HCT116 (cell line): Measurements from ENCODE around the gene BMP5. TPM values are rescaled to one million over a fixed set of nuclear protein-coding genes. Genes with fewer than 3 reads are reported as not detected.

ENCODE experiments used
- ATAC-seq: fragments of 200-7000 bp; cut with Tn5 transposase; 2 replicates; pipeline ENCODE4 v1.9.1; 2020; ENCODE audit warnings: mild to moderate bottlenecking, moderate library complexity
- BruUV-seq: library from RNA; stranded (reverse); fragments of 400-500 nt; replicated peaks from 2 replicates; lab custom pipeline; 2021; lab: Mats Ljungman, UMichigan
- CTCF ChIA-PET: fragments of 300-600 bp; sonication (Branson Sonifier 250); formaldehyde crosslinking; loops from one replicate; lab custom pipeline; 2021; ENCODE audit warnings: antibody characterized with exemption; lab: Charles Lee
- POLR2A ChIA-PET: fragments of 300-600, 350-600 bp; sonication (Branson Sonifier 250); formaldehyde crosslinking; loops from one replicate; lab custom pipeline; 2021; ENCODE audit warnings: antibody characterized with exemption; lab: Charles Lee
- RAD21 ChIA-PET, 2 experiments: fragments of 300-600 bp; sonication (Branson Sonifier 250); formaldehyde crosslinking; loops; one replicate each; lab custom pipeline; 2023; ENCODE audit warnings: low total read pairs in 2 of 2; ENCODE audit not compliant: uncharacterized antibody in 2 of 2, unreplicated experiment in 2 of 2, low non-redundant PET in 1 of 2; lab: Charles Lee
- DNase-seq: peaks from one replicate; pipeline ENCODE4 v3.0.0-alpha.2; 2010; ENCODE audit warnings: low read depth, low spot score
- H2AFZ ChIP-seq: fragments of 200-600 bp; shearing (Covaris generic), sonication (generic); 2 replicates; pipeline ENCODE4 v1.6.1; 2017; ENCODE audit warnings: low read depth, mixed run types, mixed read lengths, antibody characterized with exemption, low read length; ENCODE audit not compliant: poor library complexity, severe bottlenecking
- H3K27ac ChIP-seq: 2 replicates; pipeline ENCODE4 v1.5.1; 2012; ENCODE audit warnings: low read depth, low read length
- H3K27me3 ChIP-seq: fragments of 200-600 bp; sonication (generic); 2 replicates; pipeline ENCODE4 v1.6.1; 2016; ENCODE audit warnings: mixed run types, low read length, mixed read lengths; ENCODE audit not compliant: insufficient read depth
- H3K36me3 ChIP-seq, 2 experiments: fragments of 200-500 bp in 1 of 2; fragments of 200-600 bp in 1 of 2; sonication (Bioruptor generic) in 1 of 2; sonication (generic) in 1 of 2; 2 replicates each; pipeline versions ENCODE4 v1.5.1 to v1.6.1; 2014 to 2016; ENCODE audit warnings: low read length in 2 of 2, inconsistent platforms in 1 of 2, mixed read lengths in 1 of 2, mixed run types in 1 of 2; ENCODE audit not compliant: insufficient read depth in 2 of 2, control insufficient read depth in 1 of 2
- H3K4me1 ChIP-seq, 2 experiments: fragments of 200-600 bp in 1 of 2; sonication (generic) in 1 of 2; 2 replicates each; pipeline versions ENCODE4 v1.5.1 to v1.6.1; 2012 to 2017; ENCODE audit warnings: low read length in 2 of 2, inconsistent platforms in 1 of 2, mild to moderate bottlenecking in 1 of 2, mixed read lengths in 1 of 2, mixed run types in 1 of 2, moderate library complexity in 1 of 2; ENCODE audit not compliant: insufficient read depth in 2 of 2, control insufficient read depth in 1 of 2
- H3K4me2 ChIP-seq: fragments of 200-600 bp; sonication (generic); 2 replicates; pipeline ENCODE4 v1.6.1; 2017; ENCODE audit warnings: mixed run types, low read length, mixed read lengths
- H3K4me3 ChIP-seq, 2 experiments: fragments of 200-600 bp in 1 of 2; sonication (generic) in 1 of 2; replicated peaks in 1 of 2; 2 replicates each; pipeline ENCODE4 v1.5.1; 2011 to 2016; ENCODE audit warnings: low read length in 2 of 2, control low read depth in 1 of 2, low read depth in 1 of 2, mild to moderate bottlenecking in 1 of 2, mixed read lengths in 1 of 2, mixed run types in 1 of 2
- H3K79me2 ChIP-seq: fragments of 200-600 bp; sonication (generic); 2 replicates; pipeline ENCODE4 v1.6.1; 2017; ENCODE audit warnings: mild to moderate bottlenecking, mixed run types, low read length, moderate library complexity, mixed read lengths; ENCODE audit not compliant: insufficient read depth
- H3K9ac ChIP-seq: fragments of 200-600 bp; sonication (generic); 2 replicates; pipeline ENCODE4 v1.6.1; 2016; ENCODE audit warnings: low read length, mixed read lengths
- H3K9me2 ChIP-seq: fragments of 200-600 bp; sonication (generic), shearing (Covaris generic); 2 replicates; pipeline ENCODE4 v1.6.1; 2017; ENCODE audit warnings: mixed run types, mild to moderate bottlenecking, moderate library complexity; ENCODE audit not compliant: insufficient read depth
- H3K9me3 ChIP-seq, 2 experiments: fragments of 200-500 bp in 1 of 2; fragments of 200-600 bp in 1 of 2; sonication (Bioruptor generic) in 1 of 2; sonication (generic) in 1 of 2; 2 replicates each; pipeline ENCODE4 v1.6.1; 2014 to 2017; ENCODE audit warnings: low read length in 2 of 2, mixed read lengths in 2 of 2, inconsistent platforms in 1 of 2, low read depth in 1 of 2, mild to moderate bottlenecking in 1 of 2, mixed run types in 1 of 2, moderate library complexity in 1 of 2; ENCODE audit not compliant: control insufficient read depth in 1 of 2, insufficient read depth in 1 of 2
- H4K20me1 ChIP-seq: fragments of 200-600 bp; sonication (generic), shearing (Covaris generic); 2 replicates; pipeline ENCODE4 v1.6.1; 2017; ENCODE audit warnings: mixed run types, mild to moderate bottlenecking, moderate library complexity; ENCODE audit not compliant: insufficient read depth
- EZH2phosphoT487 ChIP-seq: fragments of 200-600 bp; IDR thresholded peaks from 2 replicates; pipeline ENCODE4 v1.6.1; 2018; ENCODE audit warnings: antibody characterized with exemption, borderline replicate concordance
- RAD21 ChIP-seq: IDR thresholded peaks from 2 replicates; pipeline ENCODE4 v1.6.1; 2012; ENCODE audit warnings: low read depth, mild to moderate bottlenecking
- SIN3A ChIP-seq: IDR thresholded peaks from 2 replicates; pipeline ENCODE4 v1.6.1; 2012; ENCODE audit warnings: low read depth
- SP1 ChIP-seq: IDR thresholded peaks from 2 replicates; pipeline ENCODE4 v1.6.1; 2012; ENCODE audit warnings: low read depth
- SRF ChIP-seq: IDR thresholded peaks from 2 replicates; pipeline ENCODE4 v1.6.1; 2012; ENCODE audit warnings: low read depth
- intact Hi-C: fragments of 100-400 bp; cut with micrococcal nuclease; formaldehyde crosslinking; loops from 2 replicates; pipeline ENCODE4 v1.10.0; 2022
- total RNA-seq: library from RNA; stranded (reverse); gene quantifications from one replicate; pipeline ENCODE4 v1.2.1, GENCODE V29; 2021; ENCODE audit not compliant: unreplicated experiment
- TF ChIP-seq, protein P1 (sequence below): IDR thresholded peaks from 2 replicates; pipeline ENCODE4 v1.6.1; 2012
- TF ChIP-seq, protein P2 (sequence below): IDR thresholded peaks from 2 replicates; pipeline ENCODE4 v1.6.1; 2012

BMP5 gene
- total RNA-seq, 1 experiment from 2014 or later = not detected

DNA sequence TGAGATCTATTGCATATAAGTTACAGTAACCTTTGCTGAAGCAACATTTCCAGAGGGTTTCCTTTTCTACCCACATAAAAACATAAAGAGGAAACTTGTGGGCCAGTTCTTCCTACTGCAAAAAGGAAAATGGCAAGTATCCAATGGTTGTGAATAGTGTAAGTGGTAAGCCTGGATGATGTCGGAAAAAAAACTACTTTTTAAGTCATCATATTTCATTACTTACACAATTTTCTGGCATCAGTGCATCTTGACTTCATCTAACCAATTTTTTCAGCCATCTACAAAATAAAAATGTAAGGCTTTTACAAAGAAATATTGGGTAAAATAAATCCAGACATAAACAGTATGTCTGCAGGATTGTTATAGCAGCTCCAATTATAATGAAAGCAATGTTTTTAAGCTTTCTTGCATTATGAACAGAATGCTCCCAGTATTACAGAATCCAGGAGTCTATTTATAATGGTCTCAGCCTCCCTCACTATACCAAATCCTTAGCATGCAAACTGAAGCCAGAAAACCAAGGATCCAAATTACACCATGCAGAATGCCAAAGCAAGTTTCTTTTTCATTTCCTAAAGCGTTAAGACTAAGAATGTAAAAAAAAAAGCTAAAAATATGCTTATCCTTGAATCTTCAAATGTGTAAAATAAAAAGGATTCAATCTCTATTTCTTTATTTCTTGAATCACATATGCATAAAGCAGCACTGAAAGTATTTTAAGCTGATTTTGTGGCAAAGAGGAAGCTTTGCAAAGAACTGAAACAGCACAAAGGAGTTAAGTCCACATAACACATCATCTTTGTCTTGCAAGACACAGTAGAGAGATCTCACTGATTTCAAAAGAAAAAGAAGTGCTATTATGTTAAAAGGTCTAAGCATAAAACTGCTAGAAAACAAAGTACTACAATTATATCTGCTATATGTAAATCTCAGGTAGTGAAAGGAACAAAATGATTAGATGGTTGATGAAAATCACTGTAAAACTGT, 169.6 kb downstream of the BMP5 start:
- TF ChIP-seq SP1 (no peak), EZH2phosphoT487 (no peak), SIN3A (no peak), SRF (no peak), RAD21 (no peak)
- TF ChIP-seq, protein P1, sequence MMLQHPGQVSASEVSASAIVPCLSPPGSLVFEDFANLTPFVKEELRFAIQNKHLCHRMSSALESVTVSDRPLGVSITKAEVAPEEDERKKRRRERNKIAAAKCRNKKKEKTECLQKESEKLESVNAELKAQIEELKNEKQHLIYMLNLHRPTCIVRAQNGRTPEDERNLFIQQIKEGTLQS = no peak
- Histone ChIP-seq H3K79me2 (no peaks in the 10 kb centered on the region), H3K36me3 (no peaks in the 10 kb centered on the region), H3K9me3 (0 out of 4 replicates have a peak, but pooled peaks cover 0 to 4% of the 10 kb centered on the region in 2 experiments), H3K4me1 (no peaks in the 10 kb centered on the region), H3K4me3 (no peak overlapping the region), H4K20me1 (no peaks in the 10 kb centered on the region), H3K9me2 (no peaks in the 10 kb centered on the region), H3K4me2 (no peak overlapping the region), H3K27me3 (0 out of 2 replicates have a peak, but pooled peaks cover 6% of the 10 kb centered on the region), H3K9ac (no peak overlapping the region), H2AFZ (no peak overlapping the region), H3K27ac (no peak overlapping the region)
- ChIA-PET POLR2A (no interaction called here), RAD21 (no interaction called here), CTCF (no interaction called here)
- ATAC-seq (no peak), DNase-seq (no peak)
- no TSS peak for BruUV-seq
- intact Hi-C loops = no loop called here

DNA sequence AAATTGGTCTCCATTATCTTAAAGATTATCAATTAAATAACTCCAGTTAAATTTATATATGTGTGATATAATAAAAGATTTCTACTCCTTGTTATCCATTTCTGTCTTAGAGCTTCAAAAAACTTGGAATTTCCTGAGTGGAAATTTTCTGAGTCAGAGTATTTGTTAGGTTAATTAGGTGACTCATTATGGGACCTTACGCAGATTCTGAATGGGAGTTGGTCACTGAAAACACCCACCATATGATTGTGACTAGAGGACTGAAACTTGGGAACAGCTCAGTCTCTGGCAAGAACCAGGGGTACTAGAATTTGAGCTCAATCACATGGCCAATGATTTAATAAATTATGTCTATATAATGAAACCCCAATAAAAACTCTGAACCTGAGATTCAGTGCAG, 171.0 kb downstream of the BMP5 start:
- no peaks in the 10 kb centered on the region for H3K27me3 ChIP-seq
- H3K4me3 ChIP-seq = no peak overlapping the region
- POLR2A ChIA-PET = no interaction called here
- no peaks in the 10 kb centered on the region for H3K36me3 ChIP-seq
- H3K9me3 ChIP-seq = 0 out of 4 replicates have a peak, but pooled peaks cover 0 to 4% of the 10 kb centered on the region in 2 experiments
- RAD21 ChIA-PET = no interaction called here
- H3K4me2 ChIP-seq = no peak overlapping the region
- no peaks in the 10 kb centered on the region for H3K4me1 ChIP-seq
- H3K79me2 ChIP-seq = no peaks in the 10 kb centered on the region
- DNase-seq (no peak), ATAC-seq (no peak)
- CTCF ChIA-PET = no interaction called here
- intact Hi-C loops = no loop called here
- H3K9me2 ChIP-seq = no peaks in the 10 kb centered on the region
- H3K9ac ChIP-seq = no peak overlapping the region
- H4K20me1 ChIP-seq = no peaks in the 10 kb centered on the region
- no peak overlapping the region for H3K27ac ChIP-seq
- TF ChIP-seq, protein P2, sequence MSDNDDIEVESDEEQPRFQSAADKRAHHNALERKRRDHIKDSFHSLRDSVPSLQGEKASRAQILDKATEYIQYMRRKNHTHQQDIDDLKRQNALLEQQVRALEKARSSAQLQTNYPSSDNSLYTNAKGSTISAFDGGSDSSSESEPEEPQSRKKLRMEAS = no peak
- TF ChIP-seq, all 23 proteins: peak for 0
- no TSS peak for BruUV-seq
- H2AFZ ChIP-seq = no peak overlapping the region
